Stimulated activated CD4-positive, alpha-beta T cell treated with anti-CD3 and anti-CD28 coated beads, Interleukin-4, amount 100 ng/mL, for 1 hour (primary cell): ENCODE data around the gene TM7SF3.

ENCODE experiments used
- DNase-seq: peaks from one replicate; pipeline ENCODE4 v3.0.0-alpha.2; 2020

Gene TM7SF3

DNA sequence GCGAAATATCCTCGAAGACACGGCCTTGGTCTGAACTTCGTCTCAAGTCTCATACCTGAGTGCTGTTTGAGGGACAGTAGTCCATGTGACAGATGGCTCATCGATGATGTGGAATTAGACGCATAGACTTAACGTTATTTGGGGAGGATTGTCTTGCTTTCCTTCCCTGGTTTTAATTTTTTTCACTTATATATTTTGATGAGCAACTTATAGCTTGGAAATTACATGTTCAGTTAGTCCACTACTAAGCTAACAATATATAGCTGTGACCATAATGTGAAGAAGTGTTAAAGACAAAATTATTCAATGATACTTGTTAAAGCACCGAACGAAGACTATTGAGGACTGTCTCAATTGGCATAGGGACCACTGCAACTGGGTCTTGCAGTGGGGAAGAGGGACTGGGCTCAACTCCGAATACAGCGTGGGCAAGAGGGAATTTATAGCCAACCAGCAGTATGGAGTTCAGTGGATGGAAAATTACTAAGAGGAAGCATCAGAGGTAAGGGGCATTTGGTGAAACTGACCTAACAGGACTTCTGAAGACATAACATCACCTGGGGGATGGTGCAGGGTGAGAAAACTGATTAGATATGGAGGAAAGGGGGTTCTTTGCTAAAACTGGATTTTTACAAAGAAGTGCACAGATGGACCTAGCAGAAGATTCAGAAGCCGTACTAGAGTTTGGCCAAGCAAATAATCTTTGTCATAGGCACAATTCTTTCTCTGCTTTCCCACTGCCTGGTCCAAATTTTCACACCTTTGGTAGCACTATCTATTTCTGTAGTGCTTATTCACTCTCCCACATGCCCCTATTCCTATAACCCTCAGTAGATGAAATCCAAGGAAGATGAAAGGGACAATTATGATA, 910 bp upstream of the TM7SF3 start:
- DNase-seq: no peak

DNA sequence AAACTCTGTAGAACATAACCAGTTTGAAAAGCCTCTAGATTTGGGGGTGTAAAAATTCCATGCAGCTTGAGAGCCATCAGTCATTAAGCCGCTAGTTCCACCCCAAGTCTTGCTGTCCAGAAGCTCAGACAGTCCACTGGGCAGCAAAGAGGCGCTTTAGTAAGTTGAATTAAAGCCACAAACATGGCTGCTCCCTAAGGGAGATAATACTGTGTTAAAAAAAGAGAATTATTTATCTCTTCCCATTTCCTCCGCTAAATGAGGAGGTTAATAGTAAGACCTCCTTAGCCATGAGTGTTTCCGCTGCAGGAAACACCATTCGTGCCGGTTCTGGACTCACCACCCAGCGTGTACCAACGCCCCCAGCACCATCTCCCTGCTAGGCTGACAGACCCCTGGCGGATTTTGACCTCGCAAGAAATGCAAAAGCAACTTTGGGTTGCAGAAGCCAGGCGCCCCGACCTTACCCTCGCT, 536 bp downstream of the TM7SF3 start:
- no peak for DNase-seq

DNA sequence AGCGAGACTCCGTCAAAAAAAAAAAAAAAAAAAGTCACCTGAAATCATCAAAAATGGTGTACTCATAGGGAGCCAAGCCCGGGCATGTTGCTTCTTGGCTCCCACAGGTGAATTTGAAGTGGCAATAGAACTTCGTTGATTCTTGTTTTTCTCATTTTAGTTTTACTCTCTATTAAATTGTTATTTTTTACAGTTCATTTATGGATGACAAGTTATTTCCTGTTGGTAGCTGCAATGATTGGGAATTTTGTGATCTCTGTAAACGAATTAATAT, 1.3 kb downstream of the TM7SF3 start:
- DNase-seq: no peak

DNA sequence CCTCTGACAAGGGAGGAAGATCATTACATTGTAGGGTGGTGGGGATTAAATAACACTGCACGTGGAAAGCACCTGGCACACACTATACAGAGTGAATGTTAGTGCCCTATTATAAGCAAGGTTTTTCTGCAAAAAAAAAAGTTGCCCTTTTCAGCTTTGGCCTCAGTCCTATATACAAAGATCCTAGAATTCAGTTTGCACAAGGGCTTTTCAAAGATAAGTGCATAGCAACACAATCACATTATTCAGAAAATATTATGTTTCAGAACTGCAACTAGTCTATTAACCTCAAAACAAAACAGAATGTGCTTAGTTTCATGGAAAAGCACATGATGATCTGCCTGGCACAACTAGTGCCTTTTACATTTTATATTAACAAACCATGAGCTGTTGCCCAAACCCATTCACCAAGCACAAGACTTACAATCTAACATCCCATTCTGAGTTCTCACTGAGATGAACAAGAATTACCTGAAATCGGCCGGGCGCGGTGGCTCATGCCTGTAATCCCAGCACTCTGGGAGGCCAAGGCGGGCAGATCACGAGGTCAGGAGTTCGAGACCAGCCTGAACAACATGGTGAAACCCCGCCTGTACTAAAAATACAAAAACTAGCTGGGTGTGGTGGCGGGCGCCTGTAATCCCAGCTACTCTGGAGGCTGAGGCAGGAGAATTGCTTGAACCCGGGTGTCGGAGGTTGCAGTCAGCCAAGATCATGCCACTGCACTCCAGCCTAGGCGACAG, 1.8 kb downstream of the TM7SF3 start:
- DNase-seq: no peak

DNA sequence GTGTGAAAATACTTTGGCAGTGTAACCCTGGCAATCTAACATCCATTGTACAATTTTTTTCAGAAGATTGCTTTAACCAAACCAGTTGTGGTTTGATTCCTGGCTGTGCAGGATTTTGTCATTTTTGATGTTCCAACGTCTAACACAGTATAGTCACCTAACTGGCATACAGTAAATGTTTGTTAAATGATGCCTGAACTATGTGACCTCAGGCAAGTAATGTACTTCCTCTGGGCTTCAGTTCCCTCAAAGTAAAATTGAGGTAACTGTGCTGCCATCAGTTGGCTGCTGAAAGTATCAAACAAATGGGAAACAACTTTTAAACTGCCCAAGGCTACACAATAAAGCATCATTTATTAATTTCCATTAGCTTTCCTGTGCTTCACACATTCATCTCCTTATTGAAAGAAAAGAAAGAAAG, 4.3 kb downstream of the TM7SF3 start:
- no peak for DNase-seq

DNA sequence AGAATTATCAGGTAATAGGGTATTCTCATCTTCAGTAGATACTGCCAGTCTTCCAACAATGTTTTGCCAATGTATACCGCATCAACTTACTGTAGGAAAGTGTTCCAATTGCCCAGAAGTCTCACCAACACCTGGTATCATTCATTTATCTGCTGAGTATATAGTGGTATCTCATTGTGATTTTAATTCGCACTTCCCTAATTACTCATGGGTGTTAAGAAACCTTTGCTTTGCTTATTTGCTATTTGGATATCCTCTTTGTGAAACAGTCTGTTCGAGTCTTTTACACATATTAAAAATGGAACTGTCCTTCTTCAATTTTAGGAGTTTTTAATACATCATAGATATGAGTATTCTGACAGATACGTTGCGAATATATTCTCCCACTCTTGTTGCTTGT, 6.1 kb downstream of the TM7SF3 start:
- no peak for DNase-seq

DNA sequence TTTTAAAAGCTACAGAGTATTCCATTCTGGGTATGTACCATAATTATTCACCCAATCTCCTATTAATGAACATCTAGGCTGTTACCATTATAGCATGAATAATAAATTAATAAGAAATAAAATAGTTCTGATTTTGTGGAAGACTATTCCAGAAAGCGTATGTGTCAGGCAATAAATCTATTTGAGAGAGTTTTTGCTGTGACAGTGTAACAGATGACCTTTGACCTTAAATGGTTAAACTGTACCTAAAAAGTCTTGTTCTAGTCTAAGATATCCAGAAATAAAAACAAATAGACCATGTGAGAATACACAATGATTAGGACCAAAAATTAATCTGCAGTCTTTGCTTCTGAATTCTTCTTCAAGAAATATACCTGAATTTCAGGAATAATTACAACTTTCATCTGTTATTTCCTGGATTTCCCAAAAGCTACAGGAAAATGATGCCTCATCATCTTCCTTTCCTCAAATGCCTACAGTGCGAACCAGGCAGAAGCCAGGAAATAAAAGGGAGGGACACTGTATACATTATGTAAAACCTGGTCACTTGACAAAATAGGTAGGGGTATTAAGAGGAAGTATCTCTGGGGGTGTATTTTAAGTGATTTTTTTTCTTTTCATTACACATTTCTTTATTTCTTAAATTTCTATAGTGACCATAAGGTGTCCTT, 7.3 kb downstream of the TM7SF3 start:
- no peak for DNase-seq

DNA sequence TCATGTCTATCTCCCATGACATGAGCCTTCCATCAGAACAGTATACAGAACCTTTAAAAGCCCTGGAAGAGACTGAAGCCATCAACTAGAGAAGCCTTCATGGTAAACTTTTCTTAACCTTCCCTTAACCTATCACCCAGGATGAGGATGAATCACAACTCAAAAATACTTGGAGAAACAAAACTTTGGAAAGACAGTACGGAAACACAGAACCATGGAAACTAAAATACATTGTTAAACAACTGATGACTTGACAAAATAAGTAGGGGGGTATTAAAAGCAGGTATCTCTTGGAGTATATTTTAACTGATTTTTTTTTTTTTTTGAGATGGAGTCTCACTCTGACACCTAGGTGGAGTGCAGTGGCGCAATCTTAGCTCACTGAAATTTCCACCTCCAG, 8.7 kb downstream of the TM7SF3 start:
- DNase-seq: no peak

DNA sequence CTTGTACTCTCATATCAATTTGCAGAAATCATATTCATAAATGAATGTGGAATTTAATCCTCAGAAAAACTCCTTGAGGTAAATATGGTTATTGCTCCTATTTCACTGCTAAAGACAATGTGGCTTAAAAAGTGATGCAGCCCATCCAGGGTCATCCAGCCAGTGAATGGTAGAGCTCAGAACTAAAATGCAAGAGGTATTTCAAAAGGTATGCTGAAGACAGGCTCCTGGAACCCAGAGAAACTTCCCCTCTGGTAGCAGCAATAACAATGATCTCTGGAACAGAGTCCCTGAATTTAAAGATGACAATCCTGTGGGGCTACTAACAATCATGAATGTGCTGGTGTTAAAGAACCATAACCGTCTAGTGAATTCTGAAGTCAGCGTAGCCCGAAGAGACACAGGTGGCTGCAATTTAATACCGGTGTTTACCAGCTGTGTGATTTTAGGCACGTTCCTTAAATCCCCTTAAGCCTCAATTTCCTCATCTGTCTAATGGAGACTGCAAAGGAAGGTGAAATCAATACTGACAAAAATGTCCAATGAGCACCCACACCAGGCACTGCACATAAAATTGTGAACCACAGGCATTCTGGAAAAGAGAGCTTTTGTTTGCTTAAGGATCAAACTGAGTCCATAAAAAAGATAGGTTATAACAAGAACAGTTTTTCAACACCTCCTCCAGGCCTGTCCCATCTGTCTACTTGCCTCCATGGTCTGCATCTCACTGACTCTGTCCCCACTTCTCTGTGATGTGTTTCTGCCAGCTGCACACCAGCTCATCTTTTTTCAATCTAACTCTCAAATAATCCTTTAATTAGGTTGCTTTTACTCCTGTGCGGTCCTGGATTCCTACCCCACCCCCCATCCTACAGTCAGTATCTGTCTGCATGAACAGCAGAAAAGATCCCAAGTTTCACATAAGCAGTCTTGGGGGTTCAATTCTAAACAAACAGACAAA, 10.5 kb downstream of the TM7SF3 start:
- no peak for DNase-seq

DNA sequence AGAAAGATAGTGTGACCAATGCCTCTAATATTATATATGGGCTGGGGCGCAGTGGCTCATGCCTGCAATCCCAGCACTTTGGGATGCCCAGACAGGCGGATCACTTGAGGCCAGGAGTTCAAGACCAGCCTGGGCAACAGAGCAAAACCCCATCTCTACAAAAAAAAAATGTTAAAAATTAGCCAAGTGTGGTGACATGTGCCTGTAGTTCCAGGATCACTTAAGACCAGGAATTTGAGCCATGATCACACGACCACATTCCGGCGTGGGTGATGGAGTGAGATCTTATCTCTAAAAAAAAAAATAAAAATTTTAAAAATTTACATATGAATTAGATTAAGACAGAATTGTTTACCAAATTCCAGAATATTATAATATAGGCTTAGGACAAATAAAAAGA, 12.0 kb downstream of the TM7SF3 start:
- DNase-seq: no peak

DNA sequence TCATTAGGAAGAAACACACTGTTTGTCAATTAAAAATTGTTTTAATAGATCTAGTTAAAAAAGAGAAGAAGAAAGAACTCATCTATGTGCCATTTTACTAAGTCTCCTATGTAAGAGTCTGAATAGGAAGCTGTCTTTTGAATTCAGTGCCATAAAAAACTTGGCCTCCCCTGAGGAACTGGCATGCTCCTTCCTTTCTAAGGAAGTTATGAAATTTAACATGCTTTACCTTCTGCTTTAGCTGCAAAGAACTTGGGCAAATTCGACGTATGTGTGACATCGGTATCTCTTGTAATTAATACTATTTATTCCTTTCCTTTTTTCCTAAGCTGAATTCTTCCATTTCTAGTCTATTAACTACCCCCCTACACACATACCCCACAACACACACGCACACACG, 12.5 kb downstream of the TM7SF3 start:
- no peak for DNase-seq

DNA sequence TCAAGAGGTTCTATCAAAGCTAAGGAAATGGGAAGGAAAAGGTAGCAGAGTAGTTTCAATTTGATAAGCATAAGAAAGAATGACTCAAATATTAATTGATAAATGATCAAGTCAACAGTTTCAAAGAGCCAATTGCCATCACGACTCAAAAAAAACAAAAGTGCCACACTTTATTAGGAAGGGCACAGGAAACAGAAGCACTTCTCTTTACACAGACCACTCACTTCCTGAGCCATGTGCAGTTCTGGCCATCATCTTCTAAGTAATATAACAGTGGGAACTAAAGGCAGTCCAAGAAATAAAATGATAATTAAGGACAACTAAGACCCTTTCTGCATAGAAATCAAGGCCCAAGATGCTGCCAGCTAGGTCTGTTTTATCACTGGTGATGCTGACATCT, 13.2 kb downstream of the TM7SF3 start:
- DNase-seq: no peak

DNA sequence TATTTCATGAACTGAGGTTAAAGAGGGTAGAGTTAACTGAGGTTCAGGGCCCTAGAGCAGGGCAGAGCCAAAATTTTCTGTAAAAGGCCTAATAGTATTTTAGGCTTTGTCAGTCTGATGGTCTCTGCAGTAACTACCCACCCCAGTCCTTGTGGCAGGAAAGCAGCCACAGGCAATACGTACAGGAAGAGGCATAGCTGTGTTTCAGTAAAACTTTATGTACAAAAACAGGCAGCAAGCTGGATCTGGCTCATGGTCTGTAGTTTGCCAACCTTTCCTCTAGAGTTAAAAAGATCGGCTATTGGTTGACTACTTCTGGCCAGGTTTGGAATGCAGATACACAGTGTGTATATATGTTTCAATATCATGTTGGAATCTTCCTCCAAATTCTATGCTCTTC, 17.2 kb downstream of the TM7SF3 start:
- no peak for DNase-seq

DNA sequence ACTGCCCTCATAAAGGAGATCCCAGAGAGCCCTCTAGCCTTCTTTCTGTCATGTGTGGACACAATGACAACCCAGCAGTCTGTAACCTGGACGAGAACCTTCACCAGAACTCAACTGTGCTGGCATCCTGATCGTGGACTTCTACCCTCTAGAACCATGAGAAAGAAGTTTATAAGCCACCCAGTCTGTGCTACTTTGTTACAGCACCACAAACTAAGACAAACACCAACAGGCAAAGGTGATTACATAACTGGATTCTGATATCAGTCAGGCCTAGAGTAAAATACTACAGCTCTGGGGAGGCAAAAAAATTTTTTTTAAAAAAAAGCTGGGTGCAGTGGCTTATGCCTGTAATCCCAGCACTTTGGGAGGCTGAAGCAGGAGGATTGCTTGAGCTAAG, 18.5 kb downstream of the TM7SF3 start:
- no peak for DNase-seq

DNA sequence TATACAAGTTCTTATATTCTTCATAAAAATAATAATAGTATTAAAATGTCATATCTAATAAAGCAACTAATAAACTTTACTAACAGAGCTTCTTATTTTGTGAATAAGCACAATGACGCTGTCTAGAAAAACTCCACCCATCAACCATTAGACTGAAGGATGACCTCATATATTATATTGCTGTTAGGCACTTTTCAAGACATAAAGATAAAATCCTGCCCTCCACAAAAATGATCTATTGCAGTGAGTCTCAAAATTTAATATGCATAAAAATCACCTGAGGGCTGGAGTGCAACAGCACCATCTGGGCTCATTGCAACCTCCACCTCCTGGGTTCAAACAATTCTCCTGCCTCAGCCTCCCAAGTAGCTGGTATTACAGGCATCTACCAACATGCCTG, 20.1 kb downstream of the TM7SF3 start:
- no peak for DNase-seq

DNA sequence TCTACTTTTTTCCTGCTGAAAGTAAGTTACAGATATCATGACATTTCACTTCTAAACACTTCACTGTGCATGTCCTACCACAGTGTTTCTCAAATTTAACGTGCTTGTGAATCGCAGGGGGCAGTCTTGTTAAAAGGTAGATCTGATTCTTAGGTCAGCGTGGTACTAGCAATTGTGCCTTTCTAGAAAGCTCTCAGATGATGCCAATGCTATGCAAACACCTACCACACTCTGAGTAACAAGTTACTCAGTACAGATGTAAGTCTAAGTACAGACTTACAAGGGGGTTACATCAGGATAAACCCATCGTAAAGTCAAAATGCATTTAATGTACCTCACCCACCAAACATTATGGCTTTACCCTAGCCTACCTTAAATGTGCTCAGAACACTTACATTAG, 22.4 kb downstream of the TM7SF3 start:
- DNase-seq: no peak

DNA sequence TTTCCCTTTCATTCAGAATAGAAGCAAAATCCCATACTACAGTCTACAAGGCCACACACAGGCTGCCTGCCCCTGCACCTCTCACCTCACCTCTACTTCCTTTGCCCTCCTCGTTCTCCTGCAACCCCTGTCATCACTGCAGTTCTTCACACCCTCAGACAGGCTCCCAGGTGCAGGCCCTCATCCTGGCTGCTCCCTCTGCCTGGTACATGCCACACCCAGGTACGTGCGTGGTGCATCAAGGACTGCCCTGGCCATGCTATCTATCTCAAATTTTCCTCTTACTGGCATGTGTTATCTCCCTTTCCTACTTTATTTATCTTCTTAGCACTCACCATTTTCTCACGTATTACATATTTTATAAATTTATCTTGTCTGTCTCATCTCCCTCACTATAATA, 24.3 kb downstream of the TM7SF3 start:
- DNase-seq: no peak

DNA sequence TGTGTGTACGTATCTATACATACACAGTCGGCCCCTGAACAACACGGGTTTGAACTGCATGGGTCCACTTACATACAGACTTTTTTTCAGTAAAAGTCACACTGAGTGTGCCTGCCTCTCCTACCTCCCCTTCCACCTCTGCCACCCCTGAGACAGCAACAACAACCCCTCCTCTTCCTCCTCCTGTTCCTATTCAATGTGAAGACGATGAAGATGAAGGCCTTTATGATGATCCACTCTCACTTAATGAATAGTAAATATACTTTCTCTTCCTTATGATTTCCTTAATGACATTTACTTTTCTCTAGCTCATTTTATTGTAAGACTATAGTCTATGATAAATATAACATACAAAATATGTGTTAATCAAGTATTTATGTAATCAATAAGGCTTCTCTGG, 25.5 kb downstream of the TM7SF3 start:
- DNase-seq: no peak

DNA sequence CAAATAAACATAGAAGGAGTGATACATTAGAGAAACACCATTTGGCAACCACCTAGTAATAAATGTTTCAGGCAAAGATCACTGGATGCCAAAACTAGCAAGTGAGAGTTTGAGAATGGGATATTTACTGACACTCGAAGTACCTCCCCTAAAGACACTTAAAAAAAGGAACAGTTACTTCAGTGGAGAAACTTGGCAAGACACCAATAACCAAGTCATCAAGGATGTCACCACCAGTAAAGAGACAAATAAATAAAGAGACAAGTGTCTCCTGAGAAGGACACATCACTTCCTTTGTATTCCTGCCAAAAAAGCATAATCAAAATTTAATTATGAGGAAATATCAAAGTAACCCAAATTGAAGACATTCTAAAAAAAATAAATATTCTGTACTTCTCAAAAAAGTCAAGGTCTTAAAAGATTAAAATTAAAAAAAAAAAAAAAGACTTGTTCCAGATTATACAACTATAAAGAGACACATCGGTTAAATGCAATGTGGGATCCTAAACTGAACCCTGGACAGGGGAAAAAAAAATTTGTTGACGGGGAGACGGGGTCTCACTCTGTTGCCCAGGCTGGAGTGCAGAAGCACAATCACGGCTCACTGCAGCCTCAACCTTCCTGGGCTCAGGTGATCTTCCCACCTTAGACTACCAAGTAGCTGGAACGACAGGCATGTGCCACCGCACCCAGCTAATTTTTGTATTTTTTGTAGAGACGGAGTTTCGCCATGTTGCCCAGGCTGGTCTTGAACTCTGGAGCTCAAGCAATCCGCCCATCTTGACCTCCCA, 26.4 kb downstream of the TM7SF3 start:
- DNase-seq: no peak

DNA sequence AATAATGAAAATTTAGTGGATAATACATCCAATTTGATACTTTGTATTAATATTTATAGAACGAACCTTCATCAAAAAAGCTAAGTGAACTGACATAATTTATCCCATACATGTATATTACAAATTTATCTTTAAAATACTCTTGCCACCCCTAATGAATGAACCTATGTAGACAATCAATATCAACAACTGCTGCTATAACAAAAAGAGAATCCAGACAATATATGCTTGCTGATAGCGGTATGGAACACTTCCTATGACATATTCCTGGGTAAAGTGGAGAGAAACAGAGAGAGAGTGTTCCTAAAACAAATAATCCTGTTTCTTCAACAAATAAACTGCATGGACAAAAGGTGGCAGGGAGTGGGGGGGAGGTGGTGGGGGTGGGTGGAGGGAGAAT, 31.3 kb downstream of the TM7SF3 start:
- no peak for DNase-seq

DNA sequence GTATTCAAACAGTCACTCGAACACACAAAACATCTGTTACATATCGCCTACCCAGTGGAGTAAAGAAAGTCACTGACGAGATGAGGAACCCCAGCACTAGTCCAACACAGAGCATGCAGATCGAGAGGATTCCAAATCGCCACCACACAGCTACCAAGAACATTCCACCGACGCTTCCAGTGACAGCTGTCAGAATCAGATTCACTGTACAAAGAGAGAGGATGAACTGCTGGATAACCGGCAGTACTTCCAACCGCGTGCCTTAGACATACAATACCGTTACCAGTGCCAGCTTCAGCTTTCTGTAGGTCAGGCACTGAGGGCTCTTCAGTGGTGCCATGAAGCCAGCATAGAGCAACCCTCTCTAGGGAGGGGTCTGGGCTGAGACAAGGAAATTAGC, 34.5 kb downstream of the TM7SF3 start:
- no peak for DNase-seq

DNA sequence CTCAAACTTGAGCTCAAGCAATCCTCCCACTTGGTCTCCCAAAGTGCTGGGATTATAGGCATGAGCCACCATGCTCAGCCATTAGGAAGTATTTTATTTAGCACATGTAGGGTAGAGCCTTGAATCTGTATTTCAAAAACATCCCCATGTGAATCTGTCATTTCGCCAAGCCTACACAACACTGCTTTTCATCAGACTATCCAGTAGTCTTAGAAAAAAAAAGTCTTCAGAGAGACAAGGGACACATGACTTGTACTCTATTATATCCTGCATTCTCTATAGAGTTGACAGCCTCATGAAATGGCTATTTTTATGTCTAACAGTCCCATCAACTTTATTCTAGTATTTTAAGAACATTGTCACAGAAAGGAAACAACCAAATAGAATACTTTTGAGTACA, 35.4 kb downstream of the TM7SF3 start:
- no peak for DNase-seq
